Muscle of back (tissue), 11 donors: ENCODE results near the gene GNL1. TPM values are rescaled to one million over a fixed set of nuclear protein-coding genes. Genes with fewer than 3 reads are reported as not detected.
"Not testable (repeated sequence)": the region's sequence is repeated elsewhere in the genome, so short reads cannot be mapped to it uniquely, and the experiment has no call there.

ENCODE experiments used
- DNase-seq, 3 donors: peaks; one replicate each; pipeline versions ENCODE4 v3.0.0 to v3.0.0-alpha.2; 2013
- polyA plus RNA-seq, 10 donors: library from polyadenylated mRNA; unstranded; fragments of 120-200 nt; gene quantifications; one replicate each; pipeline ENCODE4 v1.2.1, GENCODE V29; 2013; ENCODE audit not compliant: insufficient read length in 10 of 10

The GNL1 gene
- polyA plus RNA-seq, 10 donors = 45.8 to 73.4 (median 52.1) TPM

- peak in 1 of 3 donors; percentile 10 for DNase-seq
Observed at GRCh38 chr6:30500421-30501355, 55.6 kb downstream of the GNL1 start.

DNA sequence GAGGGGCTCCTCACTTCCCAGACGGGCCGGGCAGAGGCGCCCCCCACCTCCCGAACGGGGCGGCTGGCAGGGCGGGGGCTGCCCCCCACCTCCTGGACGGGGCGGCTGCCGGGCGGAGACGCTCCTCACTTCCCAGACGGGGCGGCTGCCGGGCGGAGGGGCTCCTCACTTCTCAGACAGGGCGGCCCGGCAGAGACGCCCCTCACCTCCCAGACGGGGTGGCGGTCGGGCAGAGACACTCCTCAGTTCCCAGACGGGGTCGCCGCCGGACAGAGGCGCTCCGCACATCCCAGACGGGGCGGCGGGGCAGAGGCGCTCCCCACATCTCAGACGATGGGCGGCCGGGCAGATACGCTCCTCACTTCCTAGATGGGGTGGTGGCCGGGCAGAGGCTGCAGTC is 57.6 kb downstream of the GNL1 start:
- DNase-seq = not testable (repeated sequence)

DNA sequence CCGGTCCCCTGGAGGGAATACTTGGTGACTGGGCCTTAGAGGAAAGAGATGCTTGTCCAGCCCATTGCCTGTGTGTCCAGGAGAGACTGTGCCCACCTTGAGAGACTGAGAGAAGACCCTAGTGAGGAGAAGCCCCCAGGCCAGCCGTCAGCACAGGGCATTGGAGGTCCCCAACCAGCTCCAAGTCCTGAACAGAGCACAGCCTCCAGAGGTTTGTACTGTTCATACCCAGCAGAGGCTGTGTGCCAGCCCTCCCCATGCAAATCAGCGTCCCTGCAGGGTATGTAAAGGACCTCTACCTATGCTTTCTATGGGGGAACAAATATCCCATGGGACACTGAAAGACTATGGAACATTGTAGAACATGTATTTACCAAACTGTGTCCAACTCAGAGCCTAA is 58.6 kb downstream of the GNL1 start:
- no peak for DNase-seq

DNA sequence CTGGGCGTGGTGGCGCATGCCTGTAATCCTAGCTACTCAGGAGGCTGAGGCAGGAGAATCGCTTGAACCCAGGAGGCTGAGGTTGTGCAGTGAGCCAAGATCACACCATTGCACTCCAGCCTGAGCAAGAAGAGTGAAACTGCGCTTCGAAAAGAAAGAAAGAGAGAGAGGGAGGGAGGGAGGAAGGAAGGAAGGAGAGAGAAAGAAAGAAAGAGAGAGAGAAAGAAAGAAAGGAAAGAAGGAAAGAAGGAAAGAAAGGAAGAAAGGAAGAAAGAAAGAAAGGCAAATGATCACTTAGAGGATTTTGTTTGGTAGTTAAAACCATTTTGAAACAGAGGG is 59.1 kb downstream of the GNL1 start:
- not testable (repeated sequence) for DNase-seq

GRCh38 chr6:30495993-30496392 is 60.3 kb downstream of the GNL1 start:
- no peak for DNase-seq

DNA sequence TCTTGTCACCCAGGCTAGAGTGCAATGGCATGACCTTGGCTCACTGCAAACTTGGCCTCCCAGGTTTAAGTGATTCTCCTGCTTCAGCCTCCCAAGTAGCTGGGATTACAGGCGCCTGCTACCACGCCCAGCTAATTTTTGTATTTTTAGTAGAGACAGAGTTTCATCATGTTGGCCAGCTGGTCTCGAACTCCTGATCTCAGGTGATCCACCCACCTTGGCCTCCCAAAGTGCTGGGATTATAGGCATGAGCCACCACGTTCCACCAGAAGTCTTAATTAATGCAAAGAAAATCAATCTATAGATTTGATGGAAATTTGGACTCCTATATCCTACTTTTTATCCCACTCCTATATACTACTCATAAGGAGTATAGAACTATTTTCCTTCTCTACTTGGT is 61.2 kb downstream of the GNL1 start:
- DNase-seq = not testable (repeated sequence)

DNA sequence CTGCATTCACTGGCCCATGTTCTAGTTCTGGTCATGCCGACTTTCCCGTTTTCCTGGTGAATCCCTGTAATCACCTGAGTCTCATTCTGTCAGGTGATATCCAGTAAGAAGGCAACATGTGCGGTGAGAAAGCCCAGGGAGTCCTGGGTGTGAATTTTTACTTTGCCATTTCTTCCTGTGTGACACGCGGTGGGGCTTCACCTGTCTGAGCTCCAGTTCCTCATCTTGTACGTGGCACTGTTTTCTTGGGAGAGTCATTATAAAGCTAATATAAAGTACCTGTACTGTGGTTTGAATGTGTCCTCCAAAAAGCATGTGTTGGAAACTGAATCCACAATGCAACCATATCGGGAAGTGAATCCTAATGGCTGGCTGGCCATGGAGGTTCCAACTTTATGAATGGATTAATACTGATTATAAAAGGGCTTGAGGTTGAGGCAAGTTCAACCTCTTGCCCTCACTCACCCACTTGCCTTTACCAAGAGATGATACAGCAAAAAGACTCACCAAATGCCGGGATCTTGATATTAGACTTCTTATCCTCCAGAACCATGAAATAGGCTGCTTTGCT is 61.9 kb downstream of the GNL1 start:
- no peak for DNase-seq

GRCh38 chr6:30493643-30494250 is 62.5 kb downstream of the GNL1 start:
- DNase-seq = no peak

- DNase-seq = no peak
Observed at GRCh38 chr6:30491991-30492952, 64.0 kb downstream of the GNL1 start.

Other genes starting within 250 kb of the GNL1 start
- gene TRIM39, start 229.6 kb downstream of the GNL1 start, polyA plus RNA-seq = 1 to 10 TPM; 5.9 to 8.9 (median 7.0) TPM
- gene RPP21, start 211.3 kb downstream of the GNL1 start, polyA plus RNA-seq = 10 to 100 TPM; 14.0 to 26.0 (median 17.8) TPM
- 100 to 1,000 TPM in 1 of 10 donors, 10 to 100 TPM in 9; 61.7 to 117 (median 76.9) TPM for gene HLA-E, start 67.0 kb downstream of the GNL1 start, polyA plus RNA-seq
- gene PRR3, start 806 bp upstream of the GNL1 start, polyA plus RNA-seq = 10 to 100 TPM; 16.0 to 28.1 (median 21.4) TPM
- gene ABCF1, start 15.0 kb upstream of the GNL1 start, polyA plus RNA-seq = 10 to 100 TPM; 43.9 to 53.4 (median 47.0) TPM
- gene PPP1R10, start 60.8 kb upstream of the GNL1 start, polyA plus RNA-seq = 10 to 100 TPM; 25.9 to 38.8 (median 29.8) TPM
- gene MRPS18B, start 61.4 kb upstream of the GNL1 start, polyA plus RNA-seq = 10 to 100 TPM; 44.3 to 60.3 (median 53.2) TPM
- gene ATAT1, start 70.4 kb upstream of the GNL1 start, polyA plus RNA-seq = 10 to 100 TPM; 14.7 to 33.9 (median 19.9) TPM
- gene C6orf136, start 90.6 kb upstream of the GNL1 start, polyA plus RNA-seq = 10 to 100 TPM in 8 of 10 donors, 1 to 10 TPM in 2; 7.7 to 18.2 (median 11.9) TPM
- gene DHX16, start 116.5 kb upstream of the GNL1 start, polyA plus RNA-seq = 10 to 100 TPM; 18.6 to 27.2 (median 22.9) TPM
- gene PPP1R18, start 130.2 kb upstream of the GNL1 start, polyA plus RNA-seq = 10 to 100 TPM; 36.4 to 51.3 (median 42.8) TPM
- gene NRM, start 134.5 kb upstream of the GNL1 start, polyA plus RNA-seq = 10 to 100 TPM; 28.5 to 43.1 (median 36.5) TPM
- gene MDC1, start 160.8 kb upstream of the GNL1 start, polyA plus RNA-seq = 10 to 100 TPM; 19.7 to 32.5 (median 23.9) TPM
- 1,000 to 10,000 TPM in 1 of 10 donors, 100 to 1,000 TPM in 9; 582 to 1,224 (median 866) TPM for gene TUBB, start 163.9 kb upstream of the GNL1 start, polyA plus RNA-seq
- 100 to 1,000 TPM in 6 of 10 donors, 10 to 100 TPM in 4; 89.4 to 116 (median 103) TPM for gene FLOT1, start 186.2 kb upstream of the GNL1 start, polyA plus RNA-seq
- gene IER3, start 188.1 kb upstream of the GNL1 start, polyA plus RNA-seq = 10 to 100 TPM in 2 of 10 donors, 1 to 10 TPM in 8; 7.1 to 25.4 (median 9.1) TPM